Adrenal gland (tissue), 19 donors: ENCODE measurements around the gene ATOH7. TPM values are rescaled to one million over a fixed set of nuclear protein-coding genes. Genes with fewer than 3 reads are reported as not detected.
"Not testable (repeated sequence)": the region's sequence is repeated elsewhere in the genome, so short reads cannot be mapped to it uniquely, and the experiment has no call there.

Experiments
- DNase-seq, 7 donors: peaks; one replicate each; pipeline ENCODE4 v3.0.0-alpha.2; 2019 to 2020
- H3K27ac ChIP-seq, 5 donors: fragments of 200-600 bp; sonication (generic) in 4 of 5; 1 replicate in 3 of 5; 2 replicates in 2 of 5; pipeline versions ENCODE4 v1.5.1 to v1.8.0; 2016 to 2020; ENCODE audit warnings: mild to moderate bottlenecking in 1 of 5
- H3K27me3 ChIP-seq: fragments of 200-600 bp; 2 replicates; pipeline ENCODE4 v1.8.0; 2021
- H3K36me3 ChIP-seq, 2 donors: fragments of 200-600 bp; replicated peaks in 1 of 2; 1 replicate in 1 of 2; 2 replicates in 1 of 2; pipeline versions ENCODE4 v1.5.1 to v1.8.0; 2018 to 2022
- H3K4me1 ChIP-seq, 2 donors: fragments of 200-600 bp; replicated peaks in 1 of 2; 1 replicate in 1 of 2; 2 replicates in 1 of 2; pipeline versions ENCODE4 v1.5.1 to v1.8.0; 2018 to 2021
- H3K4me3 ChIP-seq, 4 donors: fragments of 200-600 bp; sonication (generic) in 3 of 4; one replicate each; pipeline ENCODE4 v1.5.1; 2016 to 2018
- H3K9me3 ChIP-seq, 3 donors: fragments of 200-600 bp; sonication (generic) in 1 of 3; replicated peaks in 1 of 3; 1 replicate in 2 of 3; 2 replicates in 1 of 3; pipeline versions ENCODE4 v1.5.1 to v1.8.0; 2016 to 2021
- POLR2A ChIP-seq, 2 donors: fragments of 450-650 bp; IDR thresholded peaks; one replicate each; pipeline ENCODE4 v1.6.1; 2017; ENCODE audit warnings: antibody characterized with exemption in 2 of 2, mild to moderate bottlenecking in 2 of 2, moderate library complexity in 1 of 2
- WGBS, 4 donors: extraction: QIAGEN DNeasy Blood & Tissue Kit in 2 of 4; methylation state at CpG; one replicate each; pipeline versions ENCODE4 v1.1.5 to v1.1.7; 2013 to 2017; 5-methylcytosine and 5-hydroxymethylcytosine counted together
- intact Hi-C, 2 donors: fragments of 100-400 bp; cut with DNase I; formaldehyde crosslinking; loops; one replicate each; pipeline versions ENCODE4 v1.14.1 to v1.15.0; 2022 to 2023
- long read RNA-seq, 10 donors: library from polyadenylated mRNA in 3 of 10; unstranded in 2 of 10; stranded (forward) in 1 of 10; transcript quantifications; one replicate each; pipeline ENCODE4 v2.0.0 and lab custom pipeline, GENCODE V29; 2021 to 2026
- polyA plus RNA-seq, 3 donors: library from polyadenylated mRNA; stranded (reverse); fragments of 200-250 nt in 2 of 3; fragments of 350-450 nt in 1 of 3; fragmentation: Illumina TruSeq in 1 of 3; extraction: RNeasy Lipid Tissue Mini Kit (QIAGEN cat#74804) in 1 of 3; gene quantifications; one replicate each; pipeline ENCODE4 v1.2.3, GENCODE V29; 2013 to 2014
- total RNA-seq, 9 donors: library from RNA; depleted of rRNA in 4 of 9; stranded (reverse); fragments of >200 nt in 4 of 9; fragments of 120-200 nt in 1 of 9; fragmentation: NEBNext Ultra II Directional in 1 of 9; extraction: Animal tissue kit (Norgen Biotek cat#: 25700) in 1 of 9; gene quantifications; one replicate each; pipeline versions ENCODE4 v1.1.0 to v1.2.4, GENCODE V29; 2013 to 2023
- TF ChIP-seq, protein P1 (sequence below), 6 experiments: fragments of 450-650 bp in 4 of 6; fragments of 200-600 bp in 2 of 6; sonication (generic) in 1 of 6; IDR thresholded peaks; 1 replicate in 5 of 6; 2 replicates in 1 of 6; pipeline versions ENCODE4 v1.5.1 to v1.8.0; 2016 to 2021; ENCODE audit warnings: antibody characterized with exemption in 6 of 6, mild to moderate bottlenecking in 2 of 6, moderate library complexity in 1 of 6
- donor health status: healthy with polysubstance abuse.
- donor health status: Bipolar disorder and iron deficiency.
- donor health status: DM: yes; HTN: yes; CAD: no.
- donor health status: DM: no; HTN: no; CAD: no.
- donor health status: DM: no; HTN: no; CAD: no.
- donor health status: DM: yes; HTN: yes; CAD: no.

Gene ATOH7
- under 1 TPM in 4 of 9 donors, not detected in 5; 0.14 to 0.34 (median 0.23) TPM for total RNA-seq
- polyA plus RNA-seq = under 1 TPM in 2 of 3 donors, not detected in 1; 0.48 to 0.71 TPM
- long read RNA-seq, donor 1, partial matches to known transcripts = 0 of 1 reads
- long read RNA-seq, donor 1, other reads (novel, unspliced or antisense) = 0 of 1 reads
- long read RNA-seq, donor 2, partial matches to known transcripts = 0 of 1 reads
- long read RNA-seq, donor 2, other reads (novel, unspliced or antisense) = 0 of 1 reads
- long read RNA-seq, donor 3 = 0 reads
- long read RNA-seq, donor 4 = 0 reads
- long read RNA-seq, donor 5 = 0 reads
- long read RNA-seq, donor 6 = 0 reads
- long read RNA-seq, donor 7 = 0 reads
- long read RNA-seq, donor 8 = 0 reads
- long read RNA-seq, donor 9 = 0 reads
- long read RNA-seq, donor 10 = 0 reads

- H3K9me3 ChIP-seq = no peaks in the 10 kb centered on the region
- WGBS, 4 donors = 46 to 52% (median 48%) methylated on average over 13 of the region's 13 CpGs
- no peak for DNase-seq
- H3K27me3 ChIP-seq = no peaks in the 10 kb centered on the region
- peaks cover 10 to 11% of the 10 kb centered on the region in 2 donors for H3K4me1 ChIP-seq
- H3K4me3 ChIP-seq = peak within 1 kb of the TSS in 3 of 4 donors; percentile 15 to 77 (median 46)
- peak within 1 kb of the TSS in 2 of 5 donors; percentile 45 to 49 for H3K27ac ChIP-seq
- intact Hi-C loops = loop anchor here in 1 of 2 donors (10.0 kb wide), 1 partner anchor 63 kb away; no protein-coding TSS in a partner anchor
- TF ChIP-seq POLR2A (IDR thresholded peaks at IDR 0.05) = no peak
- TF ChIP-seq, protein P1, sequence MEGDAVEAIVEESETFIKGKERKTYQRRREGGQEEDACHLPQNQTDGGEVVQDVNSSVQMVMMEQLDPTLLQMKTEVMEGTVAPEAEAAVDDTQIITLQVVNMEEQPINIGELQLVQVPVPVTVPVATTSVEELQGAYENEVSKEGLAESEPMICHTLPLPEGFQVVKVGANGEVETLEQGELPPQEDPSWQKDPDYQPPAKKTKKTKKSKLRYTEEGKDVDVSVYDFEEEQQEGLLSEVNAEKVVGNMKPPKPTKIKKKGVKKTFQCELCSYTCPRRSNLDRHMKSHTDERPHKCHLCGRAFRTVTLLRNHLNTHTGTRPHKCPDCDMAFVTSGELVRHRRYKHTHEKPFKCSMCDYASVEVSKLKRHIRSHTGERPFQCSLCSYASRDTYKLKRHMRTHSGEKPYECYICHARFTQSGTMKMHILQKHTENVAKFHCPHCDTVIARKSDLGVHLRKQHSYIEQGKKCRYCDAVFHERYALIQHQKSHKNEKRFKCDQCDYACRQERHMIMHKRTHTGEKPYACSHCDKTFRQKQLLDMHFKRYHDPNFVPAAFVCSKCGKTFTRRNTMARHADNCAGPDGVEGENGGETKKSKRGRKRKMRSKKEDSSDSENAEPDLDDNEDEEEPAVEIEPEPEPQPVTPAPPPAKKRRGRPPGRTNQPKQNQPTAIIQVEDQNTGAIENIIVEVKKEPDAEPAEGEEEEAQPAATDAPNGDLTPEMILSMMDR (IDR thresholded peaks at IDR 0.05) = no peak
- no peaks in the 10 kb centered on the region for H3K36me3 ChIP-seq
Measured at GRCh38 chr10:68231817-68232251, at the start of gene ATOH7. Gene ATOH7, minus strand, starts transcription at chr10:68232113. Its CDS starts 436 bp downstream, at chr10:68231677.

- 97 to 98% (median 97%) methylated on average over 4 of the region's 4 CpGs for WGBS, 4 donors
- no peak overlapping the region for H3K27ac ChIP-seq
- H3K27me3 ChIP-seq = no peaks in the 10 kb centered on the region
- no peak for DNase-seq
- no peak overlapping the region for H3K4me3 ChIP-seq
- H3K4me1 ChIP-seq = no peaks in the 10 kb centered on the region
- H3K36me3 ChIP-seq = no peaks in the 10 kb centered on the region
- TF ChIP-seq, protein P1 (IDR thresholded peaks at IDR 0.05) = no peak
- no peak for TF ChIP-seq POLR2A (IDR thresholded peaks at IDR 0.05)
- no peaks in the 10 kb centered on the region for H3K9me3 ChIP-seq
- intact Hi-C loops = no loop called here
Measured at GRCh38 chr10:68280758-68281157, 48.8 kb upstream of the ATOH7 start.

- H3K4me1 ChIP-seq, intact Hi-C loops, DNase-seq, H3K9me3 ChIP-seq, H3K4me3 ChIP-seq, H3K27ac ChIP-seq, H3K27me3 ChIP-seq, H3K36me3 ChIP-seq: not testable (repeated sequence)
- WGBS, 4 donors = 93 to 98% (median 95%) methylated on average over 25 to 70 of the region's 70 CpGs
Measured at GRCh38 chr10:68278906-68279753, 47.2 kb upstream of the ATOH7 start.

DNA sequence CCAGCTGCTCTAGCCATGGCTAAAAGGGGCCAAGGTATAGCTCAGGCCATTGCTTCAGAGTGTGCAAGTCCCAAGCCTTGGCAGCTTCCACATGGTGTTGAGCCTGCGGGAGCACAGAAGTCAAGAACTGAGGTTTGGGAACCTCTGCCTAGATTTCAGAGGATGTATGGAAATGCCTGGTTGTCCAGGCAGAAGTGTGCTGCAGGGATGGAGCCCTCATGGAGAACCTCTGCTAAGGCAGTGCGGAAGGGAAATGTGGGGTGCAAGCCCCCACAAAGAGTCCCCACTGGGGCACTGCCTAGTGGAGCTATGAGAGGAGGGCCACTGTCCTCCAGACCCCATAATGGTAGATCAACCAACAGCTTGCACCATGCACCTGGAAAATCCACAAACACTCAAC, 45.9 kb upstream of the ATOH7 start:
- DNase-seq, H3K4me3 ChIP-seq, H3K36me3 ChIP-seq, H3K27me3 ChIP-seq, H3K9me3 ChIP-seq, H3K27ac ChIP-seq, H3K4me1 ChIP-seq, intact Hi-C loops: not testable (repeated sequence)
- 93 to 100% (median 96%) methylated on average over 2 of the region's 2 CpGs for WGBS, 4 donors

DNA sequence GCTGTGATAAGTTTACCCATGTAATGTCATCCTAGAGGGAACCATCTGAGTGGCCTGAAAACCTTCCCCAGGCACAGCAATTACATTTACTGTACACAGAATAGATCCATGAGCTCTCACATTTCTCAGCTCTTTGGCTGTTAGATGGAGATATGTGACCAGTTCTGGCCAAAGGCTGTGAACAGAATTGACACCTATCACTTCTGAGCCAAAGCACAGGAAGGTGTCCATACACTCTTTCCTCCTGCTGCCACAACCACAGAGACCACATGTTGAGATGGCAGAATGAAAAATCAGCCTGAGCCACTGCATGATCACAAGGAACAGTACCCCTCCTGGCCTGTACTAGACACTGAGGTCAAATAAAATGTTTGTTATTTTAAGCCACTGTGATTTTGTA, 44.3 kb upstream of the ATOH7 start:
- intact Hi-C loops = no loop called here
- Histone ChIP-seq H3K27me3 (no peaks in the 10 kb centered on the region), H3K4me3 (no peak overlapping the region), H3K36me3 (no peaks in the 10 kb centered on the region), H3K9me3 (no peaks in the 10 kb centered on the region), H3K4me1 (no peaks in the 10 kb centered on the region), H3K27ac (no peak overlapping the region)
- TF ChIP-seq POLR2A (IDR thresholded peaks at IDR 0.05) = no peak
- TF ChIP-seq, protein P1 (IDR thresholded peaks at IDR 0.05) = no peak
- no peak for DNase-seq
